Mesenchymal stem cell (in vitro differentiated cells and primary cell): Measurements from ENCODE around the gene RAB27B.
A peak's percentile ranks its signal among the peaks of the same experiment; 100 is the strongest.

Experiments
- DNase-seq: peaks from one replicate; pipeline ENCODE4 v3.0.0-alpha.2; 2013
- H2AFZ ChIP-seq: one replicate; pipeline ENCODE4 v1.6.1; 2013; ENCODE audit warnings: low read depth, mild to moderate bottlenecking, control low read depth, inconsistent platforms, low read length, moderate library complexity
- H2AK5ac ChIP-seq: 2 replicates; pipeline ENCODE4 v1.6.1; 2013; ENCODE audit warnings: low read length, moderate library complexity, mild to moderate bottlenecking, inconsistent platforms; ENCODE audit not compliant: severe bottlenecking
- H2BK120ac ChIP-seq: one replicate; pipeline ENCODE4 v1.6.1; 2013; ENCODE audit warnings: low read depth, mild to moderate bottlenecking, inconsistent platforms, low read length, moderate library complexity
- H2BK12ac ChIP-seq, 2 experiments: one replicate each; pipeline ENCODE4 v1.6.1; 2013; ENCODE audit warnings: inconsistent platforms in 2 of 2, low read length in 2 of 2, mild to moderate bottlenecking in 2 of 2, moderate library complexity in 2 of 2, control low read depth in 1 of 2
- H2BK15ac ChIP-seq: one replicate; pipeline ENCODE4 v1.6.1; 2013; ENCODE audit warnings: mild to moderate bottlenecking, low read depth, inconsistent platforms; ENCODE audit not compliant: poor library complexity, severe bottlenecking
- H2BK5ac ChIP-seq: 2 replicates; pipeline ENCODE4 v1.6.1; 2013; ENCODE audit warnings: low read depth, mild to moderate bottlenecking, low read length, control low read depth, inconsistent platforms; ENCODE audit not compliant: poor library complexity, severe bottlenecking
- H3K14ac ChIP-seq, 2 experiments: one replicate each; pipeline ENCODE4 v1.6.1; 2013; ENCODE audit warnings: inconsistent platforms in 2 of 2, low read length in 2 of 2, control low read depth in 1 of 2, mild to moderate bottlenecking in 1 of 2, moderate library complexity in 1 of 2
- H3K18ac ChIP-seq, 2 experiments: one replicate each; pipeline ENCODE4 v1.6.1; 2013; ENCODE audit warnings: inconsistent platforms in 2 of 2, low read length in 2 of 2, control low read depth in 1 of 2, low read depth in 1 of 2, mild to moderate bottlenecking in 1 of 2
- H3K23ac ChIP-seq, 2 experiments: one replicate each; pipeline ENCODE4 v1.6.1; 2013; ENCODE audit warnings: inconsistent platforms in 2 of 2, low read length in 2 of 2, mild to moderate bottlenecking in 2 of 2, moderate library complexity in 2 of 2, control low read depth in 1 of 2
- H3K27ac ChIP-seq: 2 replicates; pipeline ENCODE4 v1.5.1; 2013; ENCODE audit warnings: mild to moderate bottlenecking, moderate library complexity, low read length, control low read depth, inconsistent platforms; ENCODE audit not compliant: poor library complexity, severe bottlenecking
- H3K27me3 ChIP-seq, 2 experiments: 2 replicates each; pipeline versions ENCODE4 v1.6.1 to v1.7.0; 2013; ENCODE audit warnings: low read length in 2 of 2, mild to moderate bottlenecking in 2 of 2, moderate library complexity in 2 of 2, control low read depth in 1 of 2, inconsistent platforms in 1 of 2; ENCODE audit not compliant: control insufficient read depth in 1 of 2, insufficient read depth in 1 of 2
- H3K36me3 ChIP-seq, 2 experiments: 2 replicates each; pipeline versions ENCODE4 v1.6.1 to v1.7.0; 2013; ENCODE audit warnings: low read length in 2 of 2, control low read depth in 1 of 2, inconsistent platforms in 1 of 2, low read depth in 1 of 2, mild to moderate bottlenecking in 1 of 2; ENCODE audit not compliant: insufficient read depth in 2 of 2, control insufficient read depth in 1 of 2
- H3K4ac ChIP-seq, 2 experiments: one replicate each; pipeline ENCODE4 v1.6.1; 2013; ENCODE audit warnings: inconsistent platforms in 2 of 2, low read length in 2 of 2, mild to moderate bottlenecking in 2 of 2, moderate library complexity in 2 of 2, control low read depth in 1 of 2, low read depth in 1 of 2
- H3K4me1 ChIP-seq: 2 replicates; pipeline ENCODE4 v1.6.1; 2013; ENCODE audit warnings: low read depth, low read length, control low read depth; ENCODE audit not compliant: control insufficient read depth, insufficient read depth
- H3K4me2 ChIP-seq: 2 replicates; pipeline ENCODE4 v1.6.1; 2013; ENCODE audit warnings: low read length, mild to moderate bottlenecking, inconsistent platforms; ENCODE audit not compliant: poor library complexity, severe bottlenecking
- H3K4me3 ChIP-seq, 2 experiments: 2 replicates each; pipeline versions ENCODE4 v1.5.1 to v1.7.0; 2013; ENCODE audit warnings: low read length in 2 of 2, mild to moderate bottlenecking in 2 of 2, control low read depth in 1 of 2, low read depth in 1 of 2; ENCODE audit not compliant: insufficient read depth in 1 of 2
- H3K79me1 ChIP-seq: replicated peaks from 2 replicates; pipeline ENCODE4 v1.6.1; 2013; ENCODE audit warnings: mild to moderate bottlenecking, control low read depth, low read length, inconsistent platforms; ENCODE audit not compliant: poor library complexity, severe bottlenecking
- H3K9ac ChIP-seq: 2 replicates; pipeline ENCODE4 v1.7.0; 2013; ENCODE audit warnings: mild to moderate bottlenecking, low read length, moderate library complexity
- H3K9me3 ChIP-seq: 2 replicates; pipeline ENCODE4 v1.7.0; 2013; ENCODE audit warnings: mild to moderate bottlenecking, low read length; ENCODE audit not compliant: control insufficient read depth
- H4K8ac ChIP-seq: one replicate; pipeline ENCODE4 v1.6.1; 2013; ENCODE audit warnings: inconsistent platforms, mild to moderate bottlenecking, low read length, moderate library complexity
- H4K91ac ChIP-seq: one replicate; pipeline ENCODE4 v1.6.1; 2013; ENCODE audit warnings: mild to moderate bottlenecking, low read length, inconsistent platforms
- WGBS: methylation state at CpG from one replicate; pipeline ENCODE4 v1.1.7; 2013; ENCODE audit warnings: mixed read lengths; 5-methylcytosine and 5-hydroxymethylcytosine counted together

Gene RAB27B

DNA sequence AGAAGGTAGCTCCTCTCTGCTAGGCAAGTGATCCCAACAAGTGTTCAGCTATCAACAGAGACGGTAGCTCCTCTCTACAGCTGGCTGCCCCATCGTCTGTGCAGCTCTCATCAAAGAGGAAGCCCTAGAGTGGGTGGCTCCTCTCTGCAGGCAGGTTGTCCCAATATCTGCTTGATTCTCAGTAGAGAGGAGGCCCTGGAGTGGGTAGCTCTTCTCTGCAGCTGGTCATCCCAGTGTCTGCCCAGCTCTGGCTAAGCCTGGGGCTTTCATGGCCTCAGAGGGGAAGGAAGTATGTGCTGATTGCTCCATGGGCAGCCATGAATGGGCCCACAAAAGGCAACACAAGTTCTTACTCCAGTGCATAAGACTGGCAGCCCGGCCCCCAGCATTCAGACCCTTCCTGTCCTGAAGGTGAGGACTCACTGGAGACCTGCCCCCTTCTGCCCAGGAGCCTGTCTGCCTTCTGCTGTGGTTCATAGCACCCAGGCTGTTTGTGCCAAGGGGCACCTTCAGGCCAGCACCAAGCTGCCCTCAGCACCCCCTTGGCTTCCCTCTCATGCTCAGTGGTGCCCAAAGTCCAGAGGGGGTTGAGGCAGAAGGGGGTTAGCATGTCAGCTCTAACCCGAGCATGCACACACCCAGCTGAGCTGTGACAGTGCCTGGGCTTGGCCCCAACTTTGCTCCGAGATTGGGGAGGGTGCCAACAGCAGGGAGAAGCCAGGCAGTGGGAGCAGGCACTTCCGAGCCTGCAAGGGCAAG is 82.1 kb downstream of the RAB27B start:
- Histone ChIP-seq H3K14ac (no peak overlapping the region), H2BK120ac (no peak overlapping the region), H3K9ac (no peak overlapping the region), H3K4me3 (no peak overlapping the region), H4K8ac (no peak overlapping the region), H4K91ac (no peak overlapping the region), H3K27ac (no peak overlapping the region), H3K9me3 (no peaks in the 10 kb centered on the region), H2BK12ac (no peak overlapping the region), H2BK15ac (no peak overlapping the region), H3K79me1 (no peaks in the 10 kb centered on the region), H2AFZ (no peak overlapping the region), H3K23ac (no peak overlapping the region), H3K27me3 (no peaks in the 10 kb centered on the region), H3K18ac (no peak overlapping the region), H2AK5ac (no peak overlapping the region), H3K4me2 (no peak overlapping the region), H3K36me3 (no peaks in the 10 kb centered on the region), H2BK5ac (no peak overlapping the region), H3K4ac (no peak overlapping the region), H3K4me1 (no peaks in the 10 kb centered on the region)
- no peak for DNase-seq
- 96% methylated on average over 6 of the region's 6 CpGs for WGBS

DNA sequence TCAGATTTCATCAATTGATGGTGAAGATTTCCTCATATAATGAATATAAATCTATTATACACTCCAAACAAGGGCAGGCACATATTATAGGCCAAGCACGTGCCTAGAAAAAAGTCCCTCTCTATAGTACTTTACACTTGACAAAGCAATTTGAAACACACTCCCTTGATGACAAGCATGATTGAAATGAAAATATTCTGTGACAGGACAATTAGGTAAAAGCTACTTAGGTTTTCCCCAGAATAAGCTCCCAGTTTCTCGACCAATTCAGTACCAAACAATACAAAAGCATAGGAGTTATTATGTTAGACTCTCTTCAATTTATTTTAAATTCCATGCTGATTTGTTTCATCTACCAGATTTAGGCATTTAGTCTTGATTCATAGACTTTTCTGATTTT is 83.3 kb downstream of the RAB27B start:
- Histone ChIP-seq H3K4me1 (no peaks in the 10 kb centered on the region), H3K18ac (no peak overlapping the region), H3K36me3 (no peaks in the 10 kb centered on the region), H3K9me3 (no peaks in the 10 kb centered on the region), H3K4me2 (no peak overlapping the region), H2BK120ac (no peak overlapping the region), H2AK5ac (no peak overlapping the region), H2BK15ac (no peak overlapping the region), H3K9ac (no peak overlapping the region), H3K4me3 (no peak overlapping the region), H3K4ac (no peak overlapping the region), H3K14ac (no peak overlapping the region), H2BK12ac (no peak overlapping the region), H3K27ac (no peak overlapping the region), H3K27me3 (no peaks in the 10 kb centered on the region), H3K23ac (no peak overlapping the region), H4K8ac (no peak overlapping the region), H2BK5ac (no peak overlapping the region), H2AFZ (no peak overlapping the region), H4K91ac (no peak overlapping the region), H3K79me1 (no peaks in the 10 kb centered on the region)
- DNase-seq = no peak
- WGBS = 80% methylated on average over 1 of the region's 2 CpGs

DNA sequence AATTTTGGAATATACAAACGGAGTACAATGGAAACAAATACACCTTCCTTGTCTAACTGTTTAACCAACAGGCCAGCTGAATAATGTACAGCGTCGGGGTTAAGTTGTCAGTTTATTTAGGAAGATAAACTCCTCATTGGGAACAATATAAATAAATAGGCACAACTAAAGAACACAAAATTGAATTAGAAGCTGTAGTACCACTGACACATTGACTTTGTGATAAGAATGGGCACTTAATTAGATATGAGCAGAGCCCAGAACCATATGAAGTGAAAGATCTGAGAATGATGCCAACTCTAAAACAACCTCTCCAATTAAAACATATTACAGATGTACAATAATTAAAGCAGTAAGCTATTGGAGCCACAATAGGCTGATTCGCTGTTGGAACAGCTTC is 86.5 kb downstream of the RAB27B start:
- H3K27ac ChIP-seq = no peak overlapping the region
- H4K8ac ChIP-seq = no peak overlapping the region
- no peak overlapping the region for H3K4me2 ChIP-seq
- H2BK120ac ChIP-seq = no peak overlapping the region
- no peak overlapping the region for H4K91ac ChIP-seq
- no peaks in the 10 kb centered on the region for H3K9me3 ChIP-seq
- H3K36me3 ChIP-seq = no peaks in the 10 kb centered on the region
- H3K9ac ChIP-seq = no peak overlapping the region
- H2BK15ac ChIP-seq = no peak overlapping the region
- no peak for DNase-seq
- H2AFZ ChIP-seq = no peak overlapping the region
- H3K4me3 ChIP-seq = no peak overlapping the region
- no peak overlapping the region for H3K14ac ChIP-seq
- H2BK12ac ChIP-seq = no peak overlapping the region
- no peak overlapping the region for H2BK5ac ChIP-seq
- H2AK5ac ChIP-seq = no peak overlapping the region
- no peak overlapping the region for H3K4ac ChIP-seq
- no peaks in the 10 kb centered on the region for H3K27me3 ChIP-seq
- no peaks in the 10 kb centered on the region for H3K4me1 ChIP-seq
- WGBS = 100% methylated on average over 1 of the region's 4 CpGs
- no peaks in the 10 kb centered on the region for H3K79me1 ChIP-seq
- H3K18ac ChIP-seq = no peak overlapping the region
- H3K23ac ChIP-seq = no peak overlapping the region

DNA sequence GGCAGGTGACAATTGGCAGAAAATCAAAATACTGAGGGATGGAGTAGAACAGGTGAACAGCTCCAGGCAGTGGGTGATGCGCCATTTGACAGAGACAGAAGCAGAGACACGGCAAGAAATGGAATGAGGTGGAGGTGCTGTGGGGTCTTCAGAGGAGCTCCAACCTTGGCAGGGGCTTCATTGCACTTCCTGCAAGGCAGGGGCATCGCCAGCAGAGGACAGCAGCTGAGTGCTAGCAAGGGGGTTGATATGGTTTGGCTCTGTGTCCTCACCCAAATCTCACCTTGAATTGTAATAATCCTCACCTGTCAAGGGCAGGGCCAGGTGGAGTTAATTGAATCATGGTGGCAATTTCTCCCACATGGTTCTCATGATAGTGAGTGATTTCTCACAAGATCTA is 88.2 kb downstream of the RAB27B start:
- H2AK5ac ChIP-seq = no peak overlapping the region
- H2BK15ac ChIP-seq = no peak overlapping the region
- H3K18ac ChIP-seq = no peak overlapping the region
- no peak overlapping the region for H3K4me2 ChIP-seq
- no peak overlapping the region for H4K8ac ChIP-seq
- H4K91ac ChIP-seq = no peak overlapping the region
- no peak overlapping the region for H2AFZ ChIP-seq
- no peaks in the 10 kb centered on the region for H3K4me1 ChIP-seq
- H3K14ac ChIP-seq = no peak overlapping the region
- no peak overlapping the region for H2BK5ac ChIP-seq
- H3K79me1 ChIP-seq = no peaks in the 10 kb centered on the region
- no peak overlapping the region for H3K4ac ChIP-seq
- no peaks in the 10 kb centered on the region for H3K27me3 ChIP-seq
- no peak for DNase-seq
- no peaks in the 10 kb centered on the region for H3K9me3 ChIP-seq
- peak overlapping the region in 1 of 2 experiments; percentile 32 for H2BK12ac ChIP-seq
- 97% methylated on average over 3 of the region's 3 CpGs for WGBS
- H3K27ac ChIP-seq = no peak overlapping the region
- H3K36me3 ChIP-seq = no peaks in the 10 kb centered on the region
- no peak overlapping the region for H3K4me3 ChIP-seq
- H3K9ac ChIP-seq = no peak overlapping the region
- no peak overlapping the region for H3K23ac ChIP-seq
- H2BK120ac ChIP-seq = peak overlapping the region; percentile 3
